Measurements from ENCODE around the gene EMP2. TPM values are rescaled to one million over a fixed set of nuclear protein-coding genes. Genes with fewer than 3 reads are reported as not detected.
"Not testable (repeated sequence)": the region's sequence is repeated elsewhere in the genome, so short reads cannot be mapped to it uniquely, and the experiment has no call there.

The EMP2 gene
- total and polyA plus RNA-seq, 2 donors = 4.8 to 11.7 TPM

- no peak for DNase-seq (ENCODE audit: low read depth in 6 of 9, low spot score in 9 of 9)
- no peaks in the 10 kb centered on the region for H3K9me3 ChIP-seq (ENCODE audit: control insufficient read depth in 2 of 2, insufficient read depth in 1 of 2, low read length in 1 of 2)
- H3K4me1 ChIP-seq (ENCODE audit: control insufficient read depth in 2 of 2, insufficient read depth in 2 of 2, low read length in 2 of 2) = no peaks in the 10 kb centered on the region
- no peaks in the 10 kb centered on the region for H3K36me3 ChIP-seq (ENCODE audit: control insufficient read depth in 2 of 2, insufficient read depth in 2 of 2, low read length in 1 of 2)
- H3K27me3 ChIP-seq (ENCODE audit: control insufficient read depth in 2 of 2, insufficient read depth in 1 of 2, low read length in 1 of 2) = no peaks in the 10 kb centered on the region
- no peak overlapping the region for H3K4me3 ChIP-seq (ENCODE audit: low read length in 2 of 2)
- H3K27ac ChIP-seq (ENCODE audit: low read depth in 1 of 2, low read length in 1 of 2) = no peak overlapping the region
- WGBS = 97% methylated on average over 15 of the region's 15 CpGs
Measured at GRCh38 chr16:10537946-10538345, 42.5 kb downstream of the EMP2 start.

- Histone ChIP-seq H3K27ac (ENCODE audit: low read depth in 1 of 2, low read length in 1 of 2) (no peak overlapping the region), H3K4me1 (ENCODE audit: control insufficient read depth in 2 of 2, insufficient read depth in 2 of 2, low read length in 2 of 2) (no peaks in the 10 kb centered on the region), H3K9me3 (ENCODE audit: control insufficient read depth in 2 of 2, insufficient read depth in 1 of 2, low read length in 1 of 2) (no peaks in the 10 kb centered on the region), H3K27me3 (ENCODE audit: control insufficient read depth in 2 of 2, insufficient read depth in 1 of 2, low read length in 1 of 2) (no peaks in the 10 kb centered on the region), H3K4me3 (ENCODE audit: low read length in 2 of 2) (no peak overlapping the region), H3K36me3 (ENCODE audit: control insufficient read depth in 2 of 2, insufficient read depth in 2 of 2, low read length in 1 of 2) (no peaks in the 10 kb centered on the region)
- DNase-seq (ENCODE audit: low read depth in 6 of 9, low spot score in 9 of 9) = no peak
- WGBS = 94% methylated on average over 5 of the region's 5 CpGs
Measured at GRCh38 chr16:10536814-10537389, 43.5 kb downstream of the EMP2 start.

- H3K36me3 ChIP-seq (ENCODE audit: control insufficient read depth in 2 of 2, insufficient read depth in 2 of 2, low read length in 1 of 2) = not testable (repeated sequence)
- whole genome bisulfite sequencing = 95% methylated on average over 6 of the region's 6 CpGs
Measured at GRCh38 chr16:10536328-10536727, 44.1 kb downstream of the EMP2 start.

GRCh38 chr16:10535461-10535860 lies 44.9 kb downstream of the EMP2 start:
- H3K4me1 ChIP-seq (ENCODE audit: control insufficient read depth in 2 of 2, insufficient read depth in 2 of 2, low read length in 2 of 2) = no peaks in the 10 kb centered on the region
- 93% methylated on average over 10 of the region's 10 CpGs for WGBS
- H3K36me3 ChIP-seq (ENCODE audit: control insufficient read depth in 2 of 2, insufficient read depth in 2 of 2, low read length in 1 of 2) = no peaks in the 10 kb centered on the region
- H3K4me3 ChIP-seq (ENCODE audit: low read length in 2 of 2) = no peak overlapping the region
- H3K27me3 ChIP-seq (ENCODE audit: control insufficient read depth in 2 of 2, insufficient read depth in 1 of 2, low read length in 1 of 2) = no peaks in the 10 kb centered on the region
- H3K9me3 ChIP-seq (ENCODE audit: control insufficient read depth in 2 of 2, insufficient read depth in 1 of 2, low read length in 1 of 2) = no peaks in the 10 kb centered on the region
- DNase-seq (ENCODE audit: low read depth in 6 of 9, low spot score in 9 of 9) = no peak
- no peak overlapping the region for H3K27ac ChIP-seq (ENCODE audit: low read depth in 1 of 2, low read length in 1 of 2)

More at GRCh38 chr16:10536328-10536727, 44.1 kb downstream of the EMP2 start:
- H3K27me3 ChIP-seq (ENCODE audit: control insufficient read depth in 2 of 2, insufficient read depth in 1 of 2, low read length in 1 of 2); DNase-seq (ENCODE audit: low read depth in 6 of 9, low spot score in 9 of 9); H3K4me3 ChIP-seq (ENCODE audit: low read length in 2 of 2); H3K4me1 ChIP-seq (ENCODE audit: control insufficient read depth in 2 of 2, insufficient read depth in 2 of 2, low read length in 2 of 2); H3K9me3 ChIP-seq (ENCODE audit: control insufficient read depth in 2 of 2, insufficient read depth in 1 of 2, low read length in 1 of 2); H3K27ac ChIP-seq (ENCODE audit: low read depth in 1 of 2, low read length in 1 of 2): not testable (repeated sequence)

- H3K36me3 ChIP-seq (ENCODE audit: control insufficient read depth in 2 of 2, insufficient read depth in 2 of 2, low read length in 1 of 2) = no peaks in the 10 kb centered on the region
- no peaks in the 10 kb centered on the region for H3K4me1 ChIP-seq (ENCODE audit: control insufficient read depth in 2 of 2, insufficient read depth in 2 of 2, low read length in 2 of 2)
- no peaks in the 10 kb centered on the region for H3K9me3 ChIP-seq (ENCODE audit: control insufficient read depth in 2 of 2, insufficient read depth in 1 of 2, low read length in 1 of 2)
- H3K27me3 ChIP-seq (ENCODE audit: control insufficient read depth in 2 of 2, insufficient read depth in 1 of 2, low read length in 1 of 2) = no peaks in the 10 kb centered on the region
- WGBS = 98% methylated on average over 5 of the region's 5 CpGs
- no peak overlapping the region for H3K4me3 ChIP-seq (ENCODE audit: low read length in 2 of 2)
- no peak overlapping the region for H3K27ac ChIP-seq (ENCODE audit: low read depth in 1 of 2, low read length in 1 of 2)
- no peak for DNase-seq (ENCODE audit: low read depth in 6 of 9, low spot score in 9 of 9)
Measured at GRCh38 chr16:10534748-10535147, 45.6 kb downstream of the EMP2 start.

GRCh38 chr16:10533612-10534011 lies 46.8 kb downstream of the EMP2 start:
- H3K9me3 ChIP-seq (ENCODE audit: control insufficient read depth in 2 of 2, insufficient read depth in 1 of 2, low read length in 1 of 2); H3K27me3 ChIP-seq (ENCODE audit: control insufficient read depth in 2 of 2, insufficient read depth in 1 of 2, low read length in 1 of 2); H3K36me3 ChIP-seq (ENCODE audit: control insufficient read depth in 2 of 2, insufficient read depth in 2 of 2, low read length in 1 of 2); H3K4me3 ChIP-seq (ENCODE audit: low read length in 2 of 2); H3K4me1 ChIP-seq (ENCODE audit: control insufficient read depth in 2 of 2, insufficient read depth in 2 of 2, low read length in 2 of 2); DNase-seq (ENCODE audit: low read depth in 6 of 9, low spot score in 9 of 9); H3K27ac ChIP-seq (ENCODE audit: low read depth in 1 of 2, low read length in 1 of 2): not testable (repeated sequence)
- 94% methylated on average over 4 of the region's 4 CpGs for WGBS

- Histone ChIP-seq H3K9me3 (ENCODE audit: control insufficient read depth in 2 of 2, insufficient read depth in 1 of 2, low read length in 1 of 2) (no peaks in the 10 kb centered on the region), H3K4me1 (ENCODE audit: control insufficient read depth in 2 of 2, insufficient read depth in 2 of 2, low read length in 2 of 2) (no peaks in the 10 kb centered on the region), H3K27ac (ENCODE audit: low read depth in 1 of 2, low read length in 1 of 2) (no peak overlapping the region), H3K4me3 (ENCODE audit: low read length in 2 of 2) (no peak overlapping the region), H3K36me3 (ENCODE audit: control insufficient read depth in 2 of 2, insufficient read depth in 2 of 2, low read length in 1 of 2) (no peaks in the 10 kb centered on the region), H3K27me3 (ENCODE audit: control insufficient read depth in 2 of 2, insufficient read depth in 1 of 2, low read length in 1 of 2) (no peaks in the 10 kb centered on the region)
- DNase-seq (ENCODE audit: low read depth in 6 of 9, low spot score in 9 of 9) = no peak
Measured at GRCh38 chr16:10531582-10531981, 48.8 kb downstream of the EMP2 start.

GRCh38 chr16:10530685-10531084 lies 49.7 kb downstream of the EMP2 start:
- Histone ChIP-seq H3K4me3 (ENCODE audit: low read length in 2 of 2) (no peak overlapping the region), H3K27ac (ENCODE audit: low read depth in 1 of 2, low read length in 1 of 2) (no peak overlapping the region), H3K4me1 (ENCODE audit: control insufficient read depth in 2 of 2, insufficient read depth in 2 of 2, low read length in 2 of 2) (no peaks in the 10 kb centered on the region), H3K27me3 (ENCODE audit: control insufficient read depth in 2 of 2, insufficient read depth in 1 of 2, low read length in 1 of 2) (no peaks in the 10 kb centered on the region), H3K36me3 (ENCODE audit: control insufficient read depth in 2 of 2, insufficient read depth in 2 of 2, low read length in 1 of 2) (no peaks in the 10 kb centered on the region), H3K9me3 (ENCODE audit: control insufficient read depth in 2 of 2, insufficient read depth in 1 of 2, low read length in 1 of 2) (no peaks in the 10 kb centered on the region)
- DNase-seq (ENCODE audit: low read depth in 6 of 9, low spot score in 9 of 9) = no peak
- 92% methylated on average over 14 of the region's 14 CpGs for WGBS

GRCh38 chr16:10529895-10530669 lies 50.3 kb downstream of the EMP2 start:
- Histone ChIP-seq H3K4me3 (ENCODE audit: low read length in 2 of 2) (no peak overlapping the region), H3K27ac (ENCODE audit: low read depth in 1 of 2, low read length in 1 of 2) (no peak overlapping the region), H3K9me3 (ENCODE audit: control insufficient read depth in 2 of 2, insufficient read depth in 1 of 2, low read length in 1 of 2) (no peaks in the 10 kb centered on the region), H3K27me3 (ENCODE audit: control insufficient read depth in 2 of 2, insufficient read depth in 1 of 2, low read length in 1 of 2) (no peaks in the 10 kb centered on the region), H3K4me1 (ENCODE audit: control insufficient read depth in 2 of 2, insufficient read depth in 2 of 2, low read length in 2 of 2) (no peaks in the 10 kb centered on the region), H3K36me3 (ENCODE audit: control insufficient read depth in 2 of 2, insufficient read depth in 2 of 2, low read length in 1 of 2) (no peaks in the 10 kb centered on the region)
- DNase-seq (ENCODE audit: low read depth in 6 of 9, low spot score in 9 of 9) = no peak
- 89% methylated on average over 1 of the region's 1 CpG for WGBS

All from thymus (tissue), 11 donors.